Measurements from ENCODE around the gene DNAJC8. TPM values are rescaled to one million over a fixed set of nuclear protein-coding genes. Genes with fewer than 3 reads are reported as not detected.

Gene DNAJC8
- total RNA-seq, 1 donor from 2014 or later, result 84.2 TPM

DNA sequence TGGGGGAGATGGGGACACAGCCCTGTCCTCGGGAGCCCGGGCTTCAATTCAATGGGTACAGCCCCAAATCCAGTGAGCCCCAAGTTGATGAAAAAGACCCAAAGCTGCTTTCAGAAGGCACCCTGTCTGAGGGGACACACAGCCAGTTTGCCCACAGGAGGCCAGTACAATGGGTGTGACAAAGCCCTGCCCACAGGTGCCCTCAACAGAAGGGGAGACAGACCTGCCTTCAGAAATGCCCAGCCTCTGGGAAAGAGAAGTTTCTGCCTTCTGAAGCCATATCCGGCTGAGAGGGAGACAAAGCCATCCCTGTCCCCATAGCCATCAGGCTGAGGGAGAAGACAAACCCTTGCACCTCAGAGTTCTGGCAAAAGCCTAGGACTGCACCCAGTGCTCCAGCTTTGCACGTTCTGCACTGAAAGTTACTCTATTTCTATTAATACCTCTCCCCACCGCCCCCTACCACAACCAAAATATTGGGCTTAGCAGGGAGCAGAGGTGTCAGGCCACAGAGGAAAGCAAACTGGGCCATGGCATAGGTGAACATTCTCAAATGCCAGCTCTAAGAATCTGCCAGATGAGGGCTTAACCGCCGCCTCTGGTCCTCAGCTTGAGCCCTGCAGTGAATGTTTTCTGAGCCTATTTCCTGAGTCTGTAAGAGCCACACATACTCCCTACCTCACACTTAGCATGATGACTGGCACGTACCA is 38.3 kb downstream of the DNAJC8 start:
- DNase-seq (ENCODE audit: extremely low spot score in 2 of 2), result no peak
- intact Hi-C loops (cut with DNase I), result no loop called here

DNA sequence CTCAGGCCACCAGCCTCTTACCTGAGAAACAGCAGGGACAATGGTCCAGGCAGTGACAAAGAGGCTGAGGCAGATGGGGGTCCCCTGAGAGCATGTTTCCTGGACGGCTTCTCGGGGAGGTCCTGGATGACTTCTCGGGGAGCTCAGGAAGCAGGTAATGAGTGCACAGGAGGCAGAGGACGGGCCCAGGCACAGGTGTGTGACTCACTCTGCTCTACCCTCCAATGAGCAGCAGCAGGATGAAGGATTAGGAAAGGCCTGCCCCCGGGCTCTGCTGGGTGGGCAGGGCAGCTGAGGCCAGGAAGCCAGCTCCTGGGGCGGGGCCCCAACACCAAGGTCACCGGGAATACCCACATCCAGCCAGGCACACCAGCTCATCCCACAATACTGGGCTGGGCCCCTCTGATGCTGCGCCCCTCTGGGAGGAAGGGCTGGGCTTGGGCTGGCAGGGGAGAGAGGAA is 39.1 kb downstream of the DNAJC8 start:
- Histone ChIP-seq H3K27me3 (no peaks in the 10 kb centered on the region), H3K27ac (no peak overlapping the region), H3K9me3 (no peaks in the 10 kb centered on the region), H3K4me1 (peaks cover 23% of the 10 kb centered on the region), H3K36me3 (peaks cover 0 to 7% of the 10 kb centered on the region in 2 donors), H3K4me3 (no peak overlapping the region)
- intact Hi-C loops (cut with DNase I), result no loop called here
- DNase-seq (ENCODE audit: extremely low spot score in 2 of 2), result no peak
- TF ChIP-seq, protein P1, sequence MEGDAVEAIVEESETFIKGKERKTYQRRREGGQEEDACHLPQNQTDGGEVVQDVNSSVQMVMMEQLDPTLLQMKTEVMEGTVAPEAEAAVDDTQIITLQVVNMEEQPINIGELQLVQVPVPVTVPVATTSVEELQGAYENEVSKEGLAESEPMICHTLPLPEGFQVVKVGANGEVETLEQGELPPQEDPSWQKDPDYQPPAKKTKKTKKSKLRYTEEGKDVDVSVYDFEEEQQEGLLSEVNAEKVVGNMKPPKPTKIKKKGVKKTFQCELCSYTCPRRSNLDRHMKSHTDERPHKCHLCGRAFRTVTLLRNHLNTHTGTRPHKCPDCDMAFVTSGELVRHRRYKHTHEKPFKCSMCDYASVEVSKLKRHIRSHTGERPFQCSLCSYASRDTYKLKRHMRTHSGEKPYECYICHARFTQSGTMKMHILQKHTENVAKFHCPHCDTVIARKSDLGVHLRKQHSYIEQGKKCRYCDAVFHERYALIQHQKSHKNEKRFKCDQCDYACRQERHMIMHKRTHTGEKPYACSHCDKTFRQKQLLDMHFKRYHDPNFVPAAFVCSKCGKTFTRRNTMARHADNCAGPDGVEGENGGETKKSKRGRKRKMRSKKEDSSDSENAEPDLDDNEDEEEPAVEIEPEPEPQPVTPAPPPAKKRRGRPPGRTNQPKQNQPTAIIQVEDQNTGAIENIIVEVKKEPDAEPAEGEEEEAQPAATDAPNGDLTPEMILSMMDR (IDR thresholded peaks at IDR 0.05), result no peak
- no peak for TF ChIP-seq POLR2AphosphoS5 (IDR thresholded peaks at IDR 0.05; ENCODE audit: insufficient read depth in 1 of 2, low read depth in 1 of 2)
- TF ChIP-seq POLR2A (IDR thresholded peaks at IDR 0.05), result no peak

More for the DNA sequence above, 38.3 kb downstream of the DNAJC8 start:
- Histone ChIP-seq H3K27ac (no peak overlapping the region), H3K9me3 (no peaks in the 10 kb centered on the region), H3K27me3 (no peaks in the 10 kb centered on the region), H3K4me1 (peaks cover 23% of the 10 kb centered on the region), H3K4me3 (no peak overlapping the region), H3K36me3 (peaks cover 0 to 14% of the 10 kb centered on the region in 2 donors)
- TF ChIP-seq, protein P1 (IDR thresholded peaks at IDR 0.05), result no peak
- TF ChIP-seq POLR2A (IDR thresholded peaks at IDR 0.05) (no peak), POLR2AphosphoS5 (IDR thresholded peaks at IDR 0.05; ENCODE audit: insufficient read depth in 1 of 2, low read depth in 1 of 2) (no peak)

DNA sequence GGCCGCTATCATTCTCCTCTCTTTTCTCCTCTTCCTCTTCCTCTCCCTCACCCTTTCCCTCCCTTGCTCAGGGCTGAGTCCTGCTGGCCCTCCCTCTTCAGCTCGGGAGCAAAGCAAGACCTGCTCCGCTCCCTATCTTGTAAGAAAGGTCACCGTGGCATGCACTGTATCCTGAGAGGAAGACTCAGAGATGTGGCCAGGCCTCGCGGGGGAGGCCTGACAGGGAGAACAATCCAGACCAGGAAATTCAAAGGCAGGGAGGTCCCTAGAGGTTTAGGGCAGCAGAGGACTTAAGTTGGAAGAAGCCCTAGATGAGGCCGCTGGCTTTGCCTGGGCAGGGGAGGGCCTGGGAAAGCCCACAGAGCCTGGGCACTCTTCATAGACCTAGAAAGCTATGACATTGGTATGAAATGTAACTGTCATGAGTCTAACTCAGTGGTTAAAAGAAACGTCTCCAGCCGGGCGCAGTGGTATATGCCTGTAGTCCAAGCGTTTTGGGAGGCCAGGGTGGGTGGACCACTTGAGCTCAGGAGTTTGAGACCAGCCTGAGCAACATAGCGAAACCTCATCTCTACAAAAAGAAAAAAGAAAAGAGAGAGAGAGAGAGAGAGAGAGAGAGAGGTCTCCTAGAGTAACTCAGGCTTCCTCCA is 41.7 kb downstream of the DNAJC8 start:
- Histone ChIP-seq H3K4me1 (peaks cover 7% of the 10 kb centered on the region), H3K9me3 (no peaks in the 10 kb centered on the region), H3K4me3 (no peak overlapping the region), H3K27me3 (no peaks in the 10 kb centered on the region), H3K36me3 (no peaks in the 10 kb centered on the region), H3K27ac (no peak overlapping the region)
- TF ChIP-seq, protein P1 (IDR thresholded peaks at IDR 0.05), result no peak
- TF ChIP-seq POLR2A (IDR thresholded peaks at IDR 0.05) (no peak), POLR2AphosphoS5 (IDR thresholded peaks at IDR 0.05; ENCODE audit: insufficient read depth in 1 of 2, low read depth in 1 of 2) (no peak)
- intact Hi-C loops (cut with DNase I), result no loop called here
- DNase-seq (ENCODE audit: extremely low spot score in 2 of 2), result no peak

DNA sequence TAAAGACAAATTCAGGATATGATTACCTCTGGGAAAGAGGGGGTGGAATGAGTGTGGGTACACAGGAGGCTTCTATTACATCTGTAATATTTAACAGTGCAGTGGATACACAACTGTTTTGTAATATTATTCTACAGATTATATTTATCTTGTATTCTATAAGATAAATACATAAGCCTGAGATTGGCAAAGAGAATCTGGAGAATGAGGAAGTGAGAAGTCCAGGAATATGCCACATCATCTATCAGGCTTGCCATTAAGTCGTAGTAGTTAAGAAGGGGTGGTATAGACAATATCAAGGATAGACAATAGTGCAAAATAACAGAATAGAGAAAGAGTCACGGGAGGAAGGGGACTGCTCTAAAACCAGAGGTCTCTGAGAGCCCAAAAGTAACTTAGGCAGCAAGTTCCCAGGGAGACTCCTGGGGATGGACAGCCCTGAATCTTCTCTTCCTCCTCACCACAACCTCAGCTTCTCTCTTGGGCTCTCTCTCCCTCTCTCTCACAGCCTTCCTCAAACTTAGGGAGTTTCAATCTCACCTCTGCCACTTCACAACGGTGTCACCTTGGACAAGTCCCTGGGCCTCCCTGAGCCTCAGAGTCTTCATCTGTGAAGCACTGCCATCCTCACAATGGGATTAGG is 42.4 kb downstream of the DNAJC8 start:
- H3K4me3 ChIP-seq, result no peak overlapping the region
- H3K36me3 ChIP-seq, result no peaks in the 10 kb centered on the region
- DNase-seq (ENCODE audit: extremely low spot score in 2 of 2), result no peak
- peaks cover 7% of the 10 kb centered on the region for H3K4me1 ChIP-seq
- H3K27me3 ChIP-seq, result no peaks in the 10 kb centered on the region
- TF ChIP-seq POLR2AphosphoS5 (IDR thresholded peaks at IDR 0.05; ENCODE audit: insufficient read depth in 1 of 2, low read depth in 1 of 2), result no peak
- TF ChIP-seq, protein P1 (IDR thresholded peaks at IDR 0.05), result no peak
- no peak for TF ChIP-seq POLR2A (IDR thresholded peaks at IDR 0.05)
- intact Hi-C loops (cut with DNase I), result no loop called here
- no peak overlapping the region for H3K27ac ChIP-seq
- H3K9me3 ChIP-seq, result no peaks in the 10 kb centered on the region

Data from vagina (tissue), 2 donors.